ENCODE data around the gene ROBO1.

DNA sequence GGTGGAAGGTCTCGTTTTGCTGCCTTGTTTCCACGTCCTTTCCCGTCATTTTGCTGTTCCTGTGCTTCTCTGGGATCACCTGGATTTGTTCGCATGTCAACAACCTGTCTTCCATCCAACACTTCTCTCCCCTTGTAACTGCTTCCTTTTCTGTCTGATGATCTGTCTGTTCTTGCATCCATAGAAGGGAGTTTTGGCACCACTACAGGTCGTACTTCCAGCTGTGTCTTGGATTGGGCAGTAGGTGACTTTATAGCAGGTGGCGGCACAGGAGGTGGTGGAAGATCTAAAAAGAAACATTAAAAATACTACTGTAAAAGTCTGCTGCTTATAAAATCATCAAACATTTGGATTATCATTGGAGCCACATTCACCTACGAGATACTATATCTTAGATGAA, 1161.0 kb downstream of the ROBO1 start:
- no peak for TF ChIP-seq POLR2AphosphoS5 (IDR thresholded peaks at IDR 0.05; ENCODE audit: low read depth, low read length)
- no peak for TF ChIP-seq POLR2A (IDR thresholded peaks at IDR 0.05; ENCODE audit: low read depth, low read length)

Measured in GM12892 (cell line).